ENCODE measurements around the gene OR12D2. TPM values are rescaled to one million over a fixed set of nuclear protein-coding genes. Genes with fewer than 3 reads are reported as not detected.
"Not testable (repeated sequence)": the region's sequence is repeated elsewhere in the genome, so short reads cannot be mapped to it uniquely, and the experiment has no call there.

The OR12D2 gene
- not detected for total RNA-seq

- DNase-seq = no peak
- intact Hi-C loops (cut with DNase I, micrococcal nuclease) = no loop called here
- ChIA-PET POLR2A (no interaction called here), CTCF (no interaction called here)
- Mint-ChIP-seq H3K4me3 (no peak within 1 kb of the TSS), H3K27me3 (peaks cover 40% of the 10 kb centered on the region), H3K9me3 (ENCODE audit: low read depth) (no peaks in the 10 kb centered on the region), H3K4me1 (no peaks in the 10 kb centered on the region), H3K36me3 (ENCODE audit: low read depth) (no peaks in the 10 kb centered on the region), H3K27ac (no peak within 1 kb of the TSS)
- ATAC-seq = no peak
Observed at GRCh38 chr6:29395331-29395730, at the start of gene OR12D2. TSS of gene OR12D2 (plus strand) at chr6:29395631. CDS start at chr6:29396700, 1,069 bp downstream.

- H3K9me3 Mint-ChIP-seq (ENCODE audit: low read depth); CTCF ChIA-PET; H3K4me1 Mint-ChIP-seq; intact Hi-C loops (cut with DNase I, micrococcal nuclease); H3K4me3 Mint-ChIP-seq; DNase-seq; ATAC-seq; H3K27ac Mint-ChIP-seq; H3K36me3 Mint-ChIP-seq (ENCODE audit: low read depth): not testable (repeated sequence)
- peaks cover 41% of the 10 kb centered on the region for H3K27me3 Mint-ChIP-seq
- POLR2A ChIA-PET = interaction anchor here (0.6 kb wide), 1 partner anchor 107 kb away, joined by 5 read pairs; the partner anchor contains the start of genes OR11A1 and OR2H1
Observed at GRCh38 chr6:29349348-29349747, 46.1 kb upstream of the OR12D2 start.

- CTCF ChIA-PET = no interaction called here
- H3K27me3 Mint-ChIP-seq = peaks cover 39% of the 10 kb centered on the region
- POLR2A ChIA-PET = no interaction called here
Observed at GRCh38 chr6:29354980-29355379, 40.5 kb upstream of the OR12D2 start.

GRCh38 chr6:29355603-29356002, 39.8 kb upstream of the OR12D2 start:
- no peak overlapping the region for H3K4me3 Mint-ChIP-seq
- DNase-seq (no peak), ATAC-seq (no peak)
- CTCF ChIA-PET = no interaction called here
- peaks cover 38% of the 10 kb centered on the region for H3K27me3 Mint-ChIP-seq
- H3K4me1 Mint-ChIP-seq = no peaks in the 10 kb centered on the region
- no peak overlapping the region for H3K27ac Mint-ChIP-seq
- intact Hi-C loops (cut with DNase I, micrococcal nuclease) = no loop called here
- H3K9me3 Mint-ChIP-seq (ENCODE audit: low read depth) = peaks cover 7% of the 10 kb centered on the region
- H3K36me3 Mint-ChIP-seq (ENCODE audit: low read depth) = no peaks in the 10 kb centered on the region
- POLR2A ChIA-PET = no interaction called here

More at GRCh38 chr6:29354980-29355379, 40.5 kb upstream of the OR12D2 start:
- DNase-seq = no peak
- H3K27ac Mint-ChIP-seq = no peak overlapping the region
- no peaks in the 10 kb centered on the region for H3K4me1 Mint-ChIP-seq
- intact Hi-C loops (cut with DNase I, micrococcal nuclease) = no loop called here
- peaks cover 7% of the 10 kb centered on the region for H3K9me3 Mint-ChIP-seq (ENCODE audit: low read depth)
- H3K4me3 Mint-ChIP-seq = no peak overlapping the region
- no peak for ATAC-seq
- no peaks in the 10 kb centered on the region for H3K36me3 Mint-ChIP-seq (ENCODE audit: low read depth)

- Mint-ChIP-seq H3K27me3 (peaks cover 16% of the 10 kb centered on the region), H3K4me1 (no peaks in the 10 kb centered on the region), H3K4me3 (no peak within 1 kb of the TSS), H3K36me3 (ENCODE audit: low read depth) (no peaks in the 10 kb centered on the region), H3K27ac (no peak within 1 kb of the TSS), H3K9me3 (ENCODE audit: low read depth) (no peaks in the 10 kb centered on the region)
- DNase-seq (no peak), ATAC-seq (no peak)
- intact Hi-C loops (cut with DNase I, micrococcal nuclease) = no loop called here
- ChIA-PET POLR2A (no interaction called here), CTCF (interaction anchor here (0.7 kb wide), 1 partner anchor 219 kb away, joined by 3 read pairs; no protein-coding TSS in a partner anchor)
Observed at GRCh38 chr6:29368765-29369164, 26.7 kb upstream of the OR12D2 start, which contains the start of gene OR5V1. TSS of gene OR5V1 (minus strand) at chr6:29368865. CDS start at chr6:29356195, 12,670 bp downstream.

- no peak for DNase-seq
- ChIA-PET CTCF (interaction anchor here (0.6 to 1.1 kb wide), 2 partner anchors 159 to 321 kb away, joined by 3 read pairs; no protein-coding TSS in a partner anchor), POLR2A (no interaction called here)
- intact Hi-C loops (cut with DNase I, micrococcal nuclease) = no loop called here
- H3K36me3 Mint-ChIP-seq (ENCODE audit: low read depth) = no peaks in the 10 kb centered on the region
- no peak for ATAC-seq
- H3K27me3 Mint-ChIP-seq = peaks cover 27% of the 10 kb centered on the region
- no peaks in the 10 kb centered on the region for H3K4me1 Mint-ChIP-seq
- no peak within 1 kb of the TSS for H3K27ac Mint-ChIP-seq
- H3K4me3 Mint-ChIP-seq = no peak within 1 kb of the TSS
- no peaks in the 10 kb centered on the region for H3K9me3 Mint-ChIP-seq (ENCODE audit: low read depth)
Observed at GRCh38 chr6:29375191-29375590, 20.2 kb upstream of the OR12D2 start, which contains the start of gene OR12D3. TSS of gene OR12D3 (minus strand) at chr6:29375291. CDS start at chr6:29375287, 4 bp downstream.

GRCh38 chr6:29376003-29376402, 19.4 kb upstream of the OR12D2 start:
- Mint-ChIP-seq H3K27me3 (peaks cover 25% of the 10 kb centered on the region), H3K36me3 (ENCODE audit: low read depth) (no peaks in the 10 kb centered on the region), H3K27ac (no peak overlapping the region), H3K4me1 (no peaks in the 10 kb centered on the region), H3K4me3 (no peak overlapping the region), H3K9me3 (ENCODE audit: low read depth) (no peaks in the 10 kb centered on the region)
- ChIA-PET CTCF (interaction anchor here (1.1 kb wide), 1 partner anchor 320 kb away, joined by 3 read pairs; no protein-coding TSS in a partner anchor), POLR2A (no interaction called here)
- ATAC-seq = no peak
- no peak for DNase-seq
- intact Hi-C loops (cut with DNase I, micrococcal nuclease) = no loop called here

GRCh38 chr6:29388533-29388932, 6.9 kb upstream of the OR12D2 start:
- H3K4me1 Mint-ChIP-seq = no peaks in the 10 kb centered on the region
- H3K4me3 Mint-ChIP-seq = no peak overlapping the region
- ATAC-seq (no peak), DNase-seq (no peak)
- ChIA-PET POLR2A (no interaction called here), CTCF (no interaction called here)
- intact Hi-C loops (cut with DNase I, micrococcal nuclease) = no loop called here
- no peaks in the 10 kb centered on the region for H3K36me3 Mint-ChIP-seq (ENCODE audit: low read depth)
- H3K27me3 Mint-ChIP-seq = peaks cover 32% of the 10 kb centered on the region
- H3K27ac Mint-ChIP-seq = no peak overlapping the region
- H3K9me3 Mint-ChIP-seq (ENCODE audit: low read depth) = no peaks in the 10 kb centered on the region

- no peaks in the 10 kb centered on the region for H3K9me3 Mint-ChIP-seq (ENCODE audit: low read depth)
- no peaks in the 10 kb centered on the region for H3K36me3 Mint-ChIP-seq (ENCODE audit: low read depth)
- ChIA-PET POLR2A (no interaction called here), CTCF (interaction anchor here (0.5 to 0.7 kb wide), 2 partner anchors 479 to 611 kb away, joined by 3 to 4 read pairs; no protein-coding TSS in a partner anchor)
- peaks cover 39% of the 10 kb centered on the region for H3K27me3 Mint-ChIP-seq
- no peaks in the 10 kb centered on the region for H3K4me1 Mint-ChIP-seq
- no peak overlapping the region for H3K4me3 Mint-ChIP-seq
- no peak overlapping the region for H3K27ac Mint-ChIP-seq
- DNase-seq = no peak
- ATAC-seq = no peak
- intact Hi-C loops (cut with DNase I, micrococcal nuclease) = no loop called here
Observed at GRCh38 chr6:29399525-29399924, 4.1 kb downstream of the OR12D2 start.

GRCh38 chr6:29403801-29404200, 8.4 kb downstream of the OR12D2 start:
- H3K9me3 Mint-ChIP-seq (ENCODE audit: low read depth) = no peaks in the 10 kb centered on the region
- intact Hi-C loops (cut with DNase I, micrococcal nuclease) = no loop called here
- H3K27ac Mint-ChIP-seq = no peak overlapping the region
- no peaks in the 10 kb centered on the region for H3K4me1 Mint-ChIP-seq
- peaks cover 23% of the 10 kb centered on the region for H3K27me3 Mint-ChIP-seq
- H3K36me3 Mint-ChIP-seq (ENCODE audit: low read depth) = no peaks in the 10 kb centered on the region
- H3K4me3 Mint-ChIP-seq = no peak overlapping the region
- ATAC-seq (no peak), DNase-seq (no peak)
- ChIA-PET POLR2A (no interaction called here), CTCF (no interaction called here)

GRCh38 chr6:29414588-29414987, 19.2 kb downstream of the OR12D2 start, which contains the start of gene OR12D1:
TSS of gene OR12D1 (plus strand) at chr6:29414928.
- no peaks in the 10 kb centered on the region for H3K4me1 Mint-ChIP-seq

GRCh38 chr6:29419516-29419915, 24.1 kb downstream of the OR12D2 start:
- H3K36me3 Mint-ChIP-seq (ENCODE audit: low read depth) = no peaks in the 10 kb centered on the region
- no peaks in the 10 kb centered on the region for H3K9me3 Mint-ChIP-seq (ENCODE audit: low read depth)
- no peak for DNase-seq
- CTCF ChIA-PET = no interaction called here
- POLR2A ChIA-PET = no interaction called here
- H3K4me1 Mint-ChIP-seq = peaks cover 4% of the 10 kb centered on the region
- H3K4me3 Mint-ChIP-seq = no peak overlapping the region
- no peak for ATAC-seq
- no peak overlapping the region for H3K27ac Mint-ChIP-seq
- intact Hi-C loops (cut with DNase I, micrococcal nuclease) = no loop called here
- H3K27me3 Mint-ChIP-seq = peaks cover 36% of the 10 kb centered on the region

More at GRCh38 chr6:29414588-29414987, 19.2 kb downstream of the OR12D2 start, which contains the start of gene OR12D1:
- CTCF ChIA-PET = no interaction called here
- POLR2A ChIA-PET = no interaction called here
- intact Hi-C loops (cut with DNase I, micrococcal nuclease) = no loop called here
- H3K27ac Mint-ChIP-seq = no peak within 1 kb of the TSS
- no peak within 1 kb of the TSS for H3K4me3 Mint-ChIP-seq
- H3K27me3 Mint-ChIP-seq = peaks cover 37% of the 10 kb centered on the region
- no peaks in the 10 kb centered on the region for H3K36me3 Mint-ChIP-seq (ENCODE audit: low read depth)
- no peak for ATAC-seq
- peaks cover 2% of the 10 kb centered on the region for H3K9me3 Mint-ChIP-seq (ENCODE audit: low read depth)
- no peak for DNase-seq
